GM06990 (cell line): ENCODE measurements around the gene GYG1.
A peak's percentile ranks its signal among the peaks of the same experiment; 100 is the strongest.

Experiments used
- DNase-seq: peaks from one replicate; pipeline ENCODE4 v3.0.0-alpha.2; 2011; ENCODE audit not compliant: insufficient read length; ENCODE audit errors: extremely low read depth
- H3K27me3 ChIP-seq: replicated peaks from 2 replicates; pipeline ENCODE4 v1.6.0; 2011; ENCODE audit warnings: low read length; ENCODE audit not compliant: control insufficient read depth, insufficient read depth
- H3K36me3 ChIP-seq: 2 replicates; pipeline ENCODE4 v1.5.1; 2011; ENCODE audit warnings: low read length; ENCODE audit not compliant: control insufficient read depth, insufficient read depth
- H3K4me3 ChIP-seq: replicated peaks from 2 replicates; pipeline ENCODE4 v1.5.1; 2011; ENCODE audit warnings: low read depth, mild to moderate bottlenecking, control low read depth, low read length
- CTCF ChIP-seq: IDR thresholded peaks from 2 replicates; pipeline ENCODE4 v1.5.1; 2011; ENCODE audit warnings: low read length, control low read depth, mild to moderate bottlenecking, inconsistent platforms; ENCODE audit not compliant: insufficient read depth, poor library complexity, severe bottlenecking

Gene GYG1

GRCh38 chr3:148991219-148992026 lies at the start of gene GYG1:
Gene GYG1 (plus strand): TSS chr3:148991540. CDS start chr3:148991641, 101 bp downstream.
- DNase-seq = peak; percentile 91
- Histone ChIP-seq H3K27me3 (no peaks in the 10 kb centered on the region), H3K4me3 (peak within 1 kb of the TSS; percentile 87), H3K36me3 (peaks cover 4% of the 10 kb centered on the region)
- peak; percentile 57 for TF ChIP-seq CTCF

- Histone ChIP-seq H3K27me3 (no peaks in the 10 kb centered on the region), H3K4me3 (no peak overlapping the region), H3K36me3 (no peaks in the 10 kb centered on the region)
- TF ChIP-seq CTCF = peak; percentile 67
- peak; percentile 28 for DNase-seq
Measured at GRCh38 chr3:148943506-148944205, 47.7 kb upstream of the GYG1 start.

GRCh38 chr3:148945116-148945515 lies 46.2 kb upstream of the GYG1 start:
- no peaks in the 10 kb centered on the region for H3K27me3 ChIP-seq
- no peak for TF ChIP-seq CTCF
- H3K36me3 ChIP-seq = no peaks in the 10 kb centered on the region
- DNase-seq = no peak
- no peak overlapping the region for H3K4me3 ChIP-seq

GRCh38 chr3:148948913-148949657 lies 42.3 kb upstream of the GYG1 start:
- no peak for TF ChIP-seq CTCF
- no peak for DNase-seq
- no peaks in the 10 kb centered on the region for H3K36me3 ChIP-seq
- no peak overlapping the region for H3K4me3 ChIP-seq
- H3K27me3 ChIP-seq = no peaks in the 10 kb centered on the region

GRCh38 chr3:148950806-148951205 lies 40.5 kb upstream of the GYG1 start:
- Histone ChIP-seq H3K4me3 (no peak overlapping the region), H3K27me3 (no peaks in the 10 kb centered on the region), H3K36me3 (no peaks in the 10 kb centered on the region)
- TF ChIP-seq CTCF = peak; percentile 46
- DNase-seq = no peak
